SU-DHL-6 (cell line): ENCODE data around the gene TTYH1.

Experiments used
- H2AFZ ChIP-seq: fragments of 200-600 bp; sonication (generic); 2 replicates; pipeline ENCODE4 v1.6.1; 2014; ENCODE audit warnings: low read depth, mild to moderate bottlenecking, moderate library complexity, mixed read lengths, antibody characterized with exemption, low read length; ENCODE audit not compliant: severe bottlenecking
- H3F3A ChIP-seq: fragments of 200-600 bp; shearing (Covaris generic); 2 replicates; pipeline ENCODE4 v1.6.0; 2016; ENCODE audit warnings: antibody characterized with exemption, mild to moderate bottlenecking; ENCODE audit not compliant: insufficient read depth
- H3K27ac ChIP-seq: fragments of 200-600 bp; sonication (generic); 2 replicates; pipeline ENCODE4 v1.5.1; 2016; ENCODE audit warnings: low read depth, mild to moderate bottlenecking, low read length, moderate library complexity, mixed read lengths
- H3K27me3 ChIP-seq: fragments of 200-600 bp; sonication (generic), shearing (Covaris generic); 2 replicates; pipeline ENCODE4 v1.6.0; 2014; ENCODE audit warnings: mild to moderate bottlenecking, low read length
- H3K36me3 ChIP-seq: fragments of 200-600 bp; sonication (generic); 2 replicates; pipeline ENCODE4 v1.6.1; 2014; ENCODE audit warnings: mild to moderate bottlenecking, low read length, mixed read lengths
- H3K4me2 ChIP-seq: fragments of 300-600, 200-600 bp; shearing (Covaris generic), sonication (generic); 2 replicates; pipeline ENCODE4 v1.6.0; 2014; ENCODE audit warnings: low read length, low read depth, mild to moderate bottlenecking; ENCODE audit not compliant: poor library complexity, severe bottlenecking
- H3K4me3 ChIP-seq: fragments of 200-600 bp; sonication (generic); 2 replicates; pipeline ENCODE4 v1.5.1; 2014; ENCODE audit warnings: antibody characterized with exemption, low read length, mild to moderate bottlenecking, mixed read lengths; ENCODE audit not compliant: insufficient read depth, poor library complexity, severe bottlenecking
- H3K79me2 ChIP-seq: fragments of 200-600 bp; sonication (generic); 2 replicates; pipeline ENCODE4 v1.6.1; 2014; ENCODE audit warnings: mild to moderate bottlenecking, low read length, moderate library complexity; ENCODE audit not compliant: insufficient read depth
- H3K9ac ChIP-seq: fragments of 200-600 bp; sonication (generic); 2 replicates; pipeline ENCODE4 v1.7.0; 2014; ENCODE audit warnings: mild to moderate bottlenecking, low read length
- H3K9me2 ChIP-seq: fragments of 200-600 bp; sonication (generic); replicated peaks from 2 replicates; pipeline ENCODE4 v1.6.1; 2014; ENCODE audit warnings: low read length; ENCODE audit not compliant: insufficient read depth
- H3K9me3 ChIP-seq: fragments of 200-600 bp; sonication (generic); 2 replicates; pipeline ENCODE4 v1.6.1; 2014; ENCODE audit warnings: low read length, mixed read lengths; ENCODE audit not compliant: insufficient read depth
- H4K20me1 ChIP-seq: fragments of 200-600 bp; sonication (generic); 2 replicates; pipeline ENCODE4 v1.6.1; 2014; ENCODE audit warnings: low read depth, mild to moderate bottlenecking, antibody characterized with exemption, low read length, moderate library complexity, mixed read lengths
- CTCF ChIP-seq: fragments of 200-600 bp; sonication (generic); IDR thresholded peaks from one replicate; pipeline ENCODE4 v1.5.1; 2017; ENCODE audit warnings: antibody characterized with exemption, mild to moderate bottlenecking, low read length, moderate library complexity; ENCODE audit not compliant: insufficient read depth, poor library complexity, severe bottlenecking
- EZH2phosphoT487 ChIP-seq: fragments of 200-600 bp; sonication (generic), shearing (Covaris generic); conservative IDR thresholded peaks from 2 replicates; pipeline ENCODE4 v1.6.1; 2018; ENCODE audit warnings: mild to moderate bottlenecking, antibody characterized with exemption, low read length, moderate library complexity, mixed read lengths

The TTYH1 gene

GRCh38 chr19:54477650-54478049, 62.4 kb downstream of the TTYH1 start:
- no peak overlapping the region for H3K4me2 ChIP-seq
- H3K79me2 ChIP-seq = no peaks in the 10 kb centered on the region
- H3K9ac ChIP-seq = no peak overlapping the region
- H4K20me1 ChIP-seq = no peaks in the 10 kb centered on the region
- no peak overlapping the region for H3K27ac ChIP-seq
- H2AFZ ChIP-seq = no peak overlapping the region
- no peaks in the 10 kb centered on the region for H3K9me3 ChIP-seq
- no peaks in the 10 kb centered on the region for H3K36me3 ChIP-seq
- no peak overlapping the region for H3K4me3 ChIP-seq
- no peaks in the 10 kb centered on the region for H3F3A ChIP-seq
- TF ChIP-seq CTCF = no peak
- TF ChIP-seq EZH2phosphoT487 = no peak
- H3K9me2 ChIP-seq = no peaks in the 10 kb centered on the region
- H3K27me3 ChIP-seq = no peaks in the 10 kb centered on the region

GRCh38 chr19:54478677-54479266, 63.5 kb downstream of the TTYH1 start:
- no peak overlapping the region for H3K27ac ChIP-seq
- H3F3A ChIP-seq = no peaks in the 10 kb centered on the region
- no peak overlapping the region for H2AFZ ChIP-seq
- no peak overlapping the region for H3K9ac ChIP-seq
- H3K9me2 ChIP-seq = no peaks in the 10 kb centered on the region
- H3K36me3 ChIP-seq = no peaks in the 10 kb centered on the region
- no peaks in the 10 kb centered on the region for H4K20me1 ChIP-seq
- no peaks in the 10 kb centered on the region for H3K9me3 ChIP-seq
- no peaks in the 10 kb centered on the region for H3K79me2 ChIP-seq
- no peak for TF ChIP-seq EZH2phosphoT487
- TF ChIP-seq CTCF = peak; percentile 28
- no peak overlapping the region for H3K4me3 ChIP-seq
- no peak overlapping the region for H3K4me2 ChIP-seq
- no peaks in the 10 kb centered on the region for H3K27me3 ChIP-seq

GRCh38 chr19:54480051-54480450, 64.8 kb downstream of the TTYH1 start:
- no peaks in the 10 kb centered on the region for H3K9me2 ChIP-seq
- no peaks in the 10 kb centered on the region for H3F3A ChIP-seq
- H3K4me3 ChIP-seq = no peak overlapping the region
- no peak overlapping the region for H2AFZ ChIP-seq
- H3K79me2 ChIP-seq = no peaks in the 10 kb centered on the region
- TF ChIP-seq EZH2phosphoT487 (no peak), CTCF (no peak)
- H3K9ac ChIP-seq = no peak overlapping the region
- no peaks in the 10 kb centered on the region for H3K9me3 ChIP-seq
- no peaks in the 10 kb centered on the region for H3K36me3 ChIP-seq
- no peaks in the 10 kb centered on the region for H3K27me3 ChIP-seq
- H3K27ac ChIP-seq = no peak overlapping the region
- no peak overlapping the region for H3K4me2 ChIP-seq
- no peaks in the 10 kb centered on the region for H4K20me1 ChIP-seq
